ENCODE measurements around the gene POP7. TPM values are rescaled to one million over a fixed set of nuclear protein-coding genes. Genes with fewer than 3 reads are reported as not detected.

Gene POP7
- total RNA-seq, 4 donors from 2014 or later, result 15.8 to 44.8 (median 21.0) TPM

DNA sequence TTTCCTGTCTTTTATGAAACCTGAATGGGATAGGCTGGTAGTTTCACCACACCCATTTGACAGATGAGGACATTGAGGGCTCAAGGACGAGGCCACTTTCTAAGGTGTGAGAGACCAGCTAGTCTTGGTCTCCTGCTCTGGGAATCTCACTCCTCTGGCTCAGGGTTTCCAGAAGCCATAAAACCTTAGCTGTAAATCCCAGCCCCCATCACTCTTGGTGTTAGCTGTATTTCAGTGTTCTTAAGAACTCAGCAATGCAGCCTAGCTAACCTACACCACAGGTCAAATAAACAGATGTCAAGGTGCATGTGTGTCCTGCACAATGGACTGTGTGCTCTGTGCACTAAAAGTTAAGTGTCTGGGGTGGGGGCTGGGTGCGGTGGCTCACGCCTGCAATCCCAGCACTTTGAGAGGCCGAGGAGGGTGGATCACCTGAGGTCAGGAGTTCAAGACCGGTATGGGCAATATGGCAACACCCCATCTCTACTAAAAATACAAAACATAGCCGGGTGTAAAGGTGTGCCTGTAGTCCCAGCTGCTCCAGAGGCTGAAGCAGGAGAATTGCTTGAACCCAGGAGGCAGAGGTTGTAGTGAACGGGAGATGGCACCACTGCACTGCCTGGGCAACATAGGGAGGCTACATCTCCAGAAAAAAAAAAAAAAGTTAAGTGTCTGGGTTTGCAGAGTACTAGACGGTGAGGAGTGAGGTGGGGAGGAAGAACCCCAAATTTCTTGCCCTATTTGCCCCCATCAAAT lies 13.8 kb downstream of the POP7 start:
- H3K27me3 ChIP-seq, result peaks cover 8% of the 10 kb centered on the region

DNA sequence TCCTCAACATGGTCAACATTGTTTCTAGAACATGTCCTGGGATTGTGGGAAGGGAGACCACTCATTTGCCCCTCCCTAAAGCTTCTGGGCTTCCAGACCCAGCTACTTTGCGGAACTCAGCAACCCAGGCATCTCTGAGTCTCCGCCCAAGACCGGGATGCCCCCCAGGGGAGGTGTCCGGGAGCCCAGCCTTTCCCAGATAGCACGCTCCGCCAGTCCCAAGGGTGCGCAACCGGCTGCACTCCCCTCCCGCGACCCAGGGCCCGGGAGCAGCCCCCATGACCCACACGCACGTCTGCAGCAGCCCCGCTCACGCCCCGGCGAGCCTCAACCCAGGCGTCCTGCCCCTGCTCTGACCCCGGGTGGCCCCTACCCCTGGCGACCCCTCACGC lies 14.4 kb downstream of the POP7 start, which contains the start of gene EPO:
Gene EPO, plus strand, starts transcription at position 190 of the 392 bp plus-strand sequence. CDS start 513 bp downstream, outside the sequence.
- no peak for DNase-seq
- peaks cover 3 to 15% of the 10 kb centered on the region in 2 donors for H3K4me1 ChIP-seq
- WGBS, 2 donors, result 0 to 4% methylated on average over 5 to 9 of the region's 21 CpGs
- no peak for TF ChIP-seq POLR2A (IDR thresholded peaks at IDR 0.05)
- TF ChIP-seq, protein P1, sequence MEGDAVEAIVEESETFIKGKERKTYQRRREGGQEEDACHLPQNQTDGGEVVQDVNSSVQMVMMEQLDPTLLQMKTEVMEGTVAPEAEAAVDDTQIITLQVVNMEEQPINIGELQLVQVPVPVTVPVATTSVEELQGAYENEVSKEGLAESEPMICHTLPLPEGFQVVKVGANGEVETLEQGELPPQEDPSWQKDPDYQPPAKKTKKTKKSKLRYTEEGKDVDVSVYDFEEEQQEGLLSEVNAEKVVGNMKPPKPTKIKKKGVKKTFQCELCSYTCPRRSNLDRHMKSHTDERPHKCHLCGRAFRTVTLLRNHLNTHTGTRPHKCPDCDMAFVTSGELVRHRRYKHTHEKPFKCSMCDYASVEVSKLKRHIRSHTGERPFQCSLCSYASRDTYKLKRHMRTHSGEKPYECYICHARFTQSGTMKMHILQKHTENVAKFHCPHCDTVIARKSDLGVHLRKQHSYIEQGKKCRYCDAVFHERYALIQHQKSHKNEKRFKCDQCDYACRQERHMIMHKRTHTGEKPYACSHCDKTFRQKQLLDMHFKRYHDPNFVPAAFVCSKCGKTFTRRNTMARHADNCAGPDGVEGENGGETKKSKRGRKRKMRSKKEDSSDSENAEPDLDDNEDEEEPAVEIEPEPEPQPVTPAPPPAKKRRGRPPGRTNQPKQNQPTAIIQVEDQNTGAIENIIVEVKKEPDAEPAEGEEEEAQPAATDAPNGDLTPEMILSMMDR (IDR thresholded peaks at IDR 0.05), result no peak
- no peak within 1 kb of the TSS for H3K4me3 ChIP-seq (replicated peaks in 1 of 3)
- no peaks in the 10 kb centered on the region for H3K36me3 ChIP-seq
- peaks cover 8% of the 10 kb centered on the region for H3K27me3 ChIP-seq
- no peak within 1 kb of the TSS for H3K27ac ChIP-seq
- intact Hi-C loops (cut with DNase I), result loop anchor here (10.0 kb wide), 1 partner anchor 255 kb away; the partner anchor contains the start of gene SPACDR
- no peaks in the 10 kb centered on the region for H3K9me3 ChIP-seq

More for the DNA sequence above, 13.8 kb downstream of the POP7 start:
- H3K9me3 ChIP-seq, result no peaks in the 10 kb centered on the region
- DNase-seq, result no peak
- WGBS, 2 donors, result 37 to 39% methylated on average over 8 of the region's 8 CpGs
- H3K4me3 ChIP-seq (replicated peaks in 1 of 3), result no peak overlapping the region
- H3K27ac ChIP-seq, result no peak overlapping the region
- TF ChIP-seq, protein P1 (IDR thresholded peaks at IDR 0.05), result no peak
- TF ChIP-seq POLR2A (IDR thresholded peaks at IDR 0.05), result no peak
- peaks cover 0 to 11% of the 10 kb centered on the region in 2 donors for H3K4me1 ChIP-seq
- no peaks in the 10 kb centered on the region for H3K36me3 ChIP-seq
- intact Hi-C loops (cut with DNase I), result loop anchor here (10.0 kb wide), 1 partner anchor 255 kb away; the partner anchor contains the start of gene SPACDR

DNA sequence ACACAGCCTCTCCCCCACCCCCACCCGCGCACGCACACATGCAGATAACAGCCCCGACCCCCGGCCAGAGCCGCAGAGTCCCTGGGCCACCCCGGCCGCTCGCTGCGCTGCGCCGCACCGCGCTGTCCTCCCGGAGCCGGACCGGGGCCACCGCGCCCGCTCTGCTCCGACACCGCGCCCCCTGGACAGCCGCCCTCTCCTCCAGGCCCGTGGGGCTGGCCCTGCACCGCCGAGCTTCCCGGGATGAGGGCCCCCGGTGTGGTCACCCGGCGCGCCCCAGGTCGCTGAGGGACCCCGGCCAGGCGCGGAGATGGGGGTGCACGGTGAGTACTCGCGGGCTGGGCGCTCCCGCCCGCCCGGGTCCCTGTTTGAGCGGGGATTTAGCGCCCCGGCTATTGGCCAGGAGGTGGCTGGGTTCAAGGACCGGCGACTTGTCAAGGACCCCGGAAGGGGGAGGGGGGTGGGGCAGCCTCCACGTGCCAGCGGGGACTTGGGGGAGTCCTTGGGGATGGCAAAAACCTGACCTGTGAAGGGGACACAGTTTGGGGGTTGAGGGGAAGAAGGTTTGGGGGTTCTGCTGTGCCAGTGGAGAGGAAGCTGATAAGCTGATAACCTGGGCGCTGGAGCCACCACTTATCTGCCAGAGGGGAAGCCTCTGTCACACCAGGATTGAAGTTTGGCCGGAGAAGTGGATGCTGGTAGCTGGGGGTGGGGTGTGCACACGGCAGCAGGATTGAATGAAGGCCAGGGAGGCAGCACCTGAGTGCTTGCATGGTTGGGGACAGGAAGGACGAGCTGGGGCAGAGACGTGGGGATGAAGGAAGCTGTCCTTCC lies 15.0 kb downstream of the POP7 start:
- H3K27ac ChIP-seq, result no peak overlapping the region
- intact Hi-C loops (cut with DNase I), result loop anchor here (10.0 kb wide), 1 partner anchor 256 kb away; the partner anchor contains the start of gene SPACDR
- H3K4me1 ChIP-seq, result peaks cover 3 to 15% of the 10 kb centered on the region in 2 donors
- TF ChIP-seq POLR2A (IDR thresholded peaks at IDR 0.05), result no peak
- TF ChIP-seq, protein P1 (IDR thresholded peaks at IDR 0.05), result no peak
- H3K4me3 ChIP-seq (replicated peaks in 1 of 3), result no peak overlapping the region
- DNase-seq, result no peak
- WGBS, 2 donors, result 9 to 15% methylated on average over 7 to 18 of the region's 56 CpGs
- no peaks in the 10 kb centered on the region for H3K36me3 ChIP-seq
- H3K9me3 ChIP-seq, result no peaks in the 10 kb centered on the region
- H3K27me3 ChIP-seq, result peaks cover 8% of the 10 kb centered on the region

DNA sequence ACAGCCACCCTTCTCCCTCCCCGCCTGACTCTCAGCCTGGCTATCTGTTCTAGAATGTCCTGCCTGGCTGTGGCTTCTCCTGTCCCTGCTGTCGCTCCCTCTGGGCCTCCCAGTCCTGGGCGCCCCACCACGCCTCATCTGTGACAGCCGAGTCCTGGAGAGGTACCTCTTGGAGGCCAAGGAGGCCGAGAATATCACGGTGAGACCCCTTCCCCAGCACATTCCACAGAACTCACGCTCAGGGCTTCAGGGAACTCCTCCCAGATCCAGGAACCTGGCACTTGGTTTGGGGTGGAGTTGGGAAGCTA lies 15.5 kb downstream of the POP7 start:
- no peaks in the 10 kb centered on the region for H3K36me3 ChIP-seq
- no peaks in the 10 kb centered on the region for H3K9me3 ChIP-seq
- intact Hi-C loops (cut with DNase I), result loop anchor here (10.0 kb wide), 1 partner anchor 257 kb away; the partner anchor contains the start of gene SPACDR
- DNase-seq, result no peak
- TF ChIP-seq, protein P1 (IDR thresholded peaks at IDR 0.05), result no peak
- no peak for TF ChIP-seq POLR2A (IDR thresholded peaks at IDR 0.05)
- peaks cover 8% of the 10 kb centered on the region for H3K27me3 ChIP-seq
- H3K4me3 ChIP-seq (replicated peaks in 1 of 3), result no peak overlapping the region
- H3K4me1 ChIP-seq, result peaks cover 3 to 15% of the 10 kb centered on the region in 2 donors
- 76 to 92% methylated on average over 8 of the region's 8 CpGs for WGBS, 2 donors
- no peak overlapping the region for H3K27ac ChIP-seq

All from thyroid gland (tissue), 4 donors.